NK-92 (cell line): ENCODE results near the gene MLEC.
"Not testable (repeated sequence)": the region's sequence is repeated elsewhere in the genome, so short reads cannot be mapped to it uniquely, and the experiment has no call there.

Experiments
- DNase-seq: peaks from one replicate; lab custom pipeline; 2025; ENCODE audit not compliant: unreplicated experiment; lab: John Stamatoyannopoulos, UW

MLEC gene

DNA sequence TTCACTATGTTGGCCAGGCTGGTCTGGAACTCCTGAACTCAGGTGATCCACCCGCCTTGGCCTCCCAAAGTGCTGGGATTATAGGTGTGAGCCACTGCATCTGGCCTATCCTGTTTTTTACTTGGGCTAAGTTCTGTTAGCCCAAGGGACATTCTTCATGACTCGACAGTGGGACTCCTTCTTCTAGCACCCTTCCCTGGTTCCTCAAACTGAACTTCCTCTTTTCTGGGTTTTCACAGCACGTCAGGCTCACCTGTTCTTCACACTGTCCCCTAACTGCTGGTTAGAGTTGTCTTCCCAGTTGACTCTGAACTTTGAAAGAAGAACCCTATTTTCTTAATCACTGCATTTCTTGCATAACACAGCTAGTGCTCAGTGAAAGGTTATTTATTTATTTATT, 24.1 kb upstream of the MLEC start:
- DNase-seq, result no peak

DNA sequence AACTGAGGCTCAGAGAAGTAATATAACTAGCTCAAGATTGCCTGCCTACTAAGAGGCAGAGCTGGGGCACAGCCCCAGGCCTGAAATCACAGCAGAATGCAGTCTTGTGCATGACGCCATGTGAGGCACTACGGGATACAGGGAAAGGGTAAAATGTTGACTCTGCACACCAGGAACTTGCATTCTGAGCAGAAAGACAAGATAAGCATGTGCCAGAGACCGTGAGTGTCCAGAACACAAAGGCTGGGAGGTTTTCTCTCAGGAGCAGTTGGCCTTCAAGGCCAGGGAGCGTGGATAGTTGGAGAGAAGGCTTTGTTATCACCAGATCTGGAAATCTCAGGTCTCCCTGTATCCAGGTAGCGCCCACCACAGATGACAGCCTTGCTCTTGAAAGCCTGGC, 23.2 kb upstream of the MLEC start:
- no peak for DNase-seq

- DNase-seq, result no peak
These were observed 20.2 kb upstream of the MLEC start for GRCh38 chr12:120666571-120667390.

GRCh38 chr12:120668091-120668867, 18.7 kb upstream of the MLEC start:
- no peak for DNase-seq

DNA sequence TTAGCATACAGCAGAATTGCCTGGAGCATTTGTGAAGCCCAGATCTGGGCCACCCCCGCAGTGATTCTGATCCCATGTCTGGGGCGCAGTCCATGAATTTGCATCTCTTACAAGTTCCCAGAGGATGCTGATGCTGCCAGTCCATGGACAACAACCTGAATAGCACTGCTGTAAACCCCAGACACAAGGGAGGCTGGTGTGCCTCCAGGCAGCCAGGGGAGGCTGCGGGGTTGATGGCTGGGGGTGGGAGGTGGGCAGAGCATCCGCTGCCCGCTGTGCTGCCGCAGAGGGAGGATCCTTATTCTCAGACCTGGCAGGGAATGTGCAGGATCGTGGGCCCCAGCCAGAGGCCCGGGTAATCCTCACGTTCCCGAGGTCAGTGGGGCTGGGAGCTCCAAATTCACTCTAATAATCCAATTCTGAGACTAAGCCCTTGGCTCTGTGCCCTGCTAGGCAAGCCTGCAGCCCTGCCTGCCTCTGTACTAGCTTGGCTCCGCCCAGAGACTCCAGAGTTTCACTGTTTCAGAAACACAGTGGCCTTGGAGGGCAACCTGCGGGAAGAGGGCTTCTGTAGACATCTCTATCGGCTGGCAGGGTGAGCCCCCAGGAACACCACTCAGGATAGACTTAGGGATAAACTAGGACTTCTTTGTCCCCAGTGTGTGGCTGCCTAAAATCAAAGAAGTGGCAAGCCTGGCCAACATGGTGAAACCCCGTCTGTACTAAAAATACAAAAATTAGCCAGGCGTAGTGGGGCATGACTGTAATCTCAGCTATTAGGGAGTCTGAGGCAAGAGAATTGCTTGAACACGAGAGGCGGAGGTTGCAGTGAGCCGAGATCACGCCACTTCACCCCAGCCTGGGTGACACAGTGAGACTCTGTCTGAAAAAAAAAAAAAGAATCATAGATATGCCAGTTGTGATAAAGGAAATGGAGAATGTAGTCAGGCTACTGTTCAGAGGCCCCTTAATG, 17.8 kb upstream of the MLEC start:
- DNase-seq, result no peak

DNA sequence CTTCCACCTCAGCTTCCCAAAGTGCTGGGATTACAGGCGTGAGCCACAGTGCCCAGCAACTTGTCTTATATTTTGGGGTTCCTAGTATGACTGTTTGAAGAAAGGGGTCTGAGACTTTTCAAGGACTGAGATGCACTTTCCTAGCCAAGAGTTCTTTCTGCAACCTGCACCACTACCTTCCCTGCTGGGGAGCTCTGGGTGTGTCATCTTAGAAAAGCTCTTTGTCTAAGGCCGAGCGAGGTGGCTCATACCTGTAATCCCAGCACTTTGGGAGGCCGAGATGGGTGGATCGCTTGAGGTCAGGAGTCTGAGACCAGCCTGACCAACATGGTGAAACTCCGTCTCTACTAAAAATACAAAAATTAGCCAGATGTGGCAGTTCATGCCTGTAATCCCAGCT, 16.7 kb upstream of the MLEC start:
- DNase-seq, result not testable (repeated sequence)

DNA sequence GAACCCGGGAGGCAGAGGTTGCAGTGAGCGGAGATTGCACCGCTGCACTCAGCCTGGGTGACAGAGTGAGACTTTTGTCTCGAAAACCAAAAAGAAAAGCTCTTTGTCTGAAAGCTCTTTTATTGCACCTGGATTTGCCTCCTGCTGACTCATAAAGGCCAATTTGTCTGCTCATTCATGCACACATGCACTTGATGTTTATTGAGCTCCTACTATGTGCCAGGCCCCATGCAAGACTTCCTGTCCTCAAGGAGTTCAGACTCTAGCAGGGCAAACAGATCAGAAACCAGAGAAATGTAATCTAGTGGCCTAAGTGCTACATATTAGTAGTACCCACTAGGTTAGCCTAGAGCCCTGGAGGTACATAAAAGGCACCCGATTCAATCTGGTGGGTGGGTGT, 16.3 kb upstream of the MLEC start:
- DNase-seq, result no peak

GRCh38 chr12:120674097-120674636, 12.8 kb upstream of the MLEC start:
- no peak for DNase-seq

DNA sequence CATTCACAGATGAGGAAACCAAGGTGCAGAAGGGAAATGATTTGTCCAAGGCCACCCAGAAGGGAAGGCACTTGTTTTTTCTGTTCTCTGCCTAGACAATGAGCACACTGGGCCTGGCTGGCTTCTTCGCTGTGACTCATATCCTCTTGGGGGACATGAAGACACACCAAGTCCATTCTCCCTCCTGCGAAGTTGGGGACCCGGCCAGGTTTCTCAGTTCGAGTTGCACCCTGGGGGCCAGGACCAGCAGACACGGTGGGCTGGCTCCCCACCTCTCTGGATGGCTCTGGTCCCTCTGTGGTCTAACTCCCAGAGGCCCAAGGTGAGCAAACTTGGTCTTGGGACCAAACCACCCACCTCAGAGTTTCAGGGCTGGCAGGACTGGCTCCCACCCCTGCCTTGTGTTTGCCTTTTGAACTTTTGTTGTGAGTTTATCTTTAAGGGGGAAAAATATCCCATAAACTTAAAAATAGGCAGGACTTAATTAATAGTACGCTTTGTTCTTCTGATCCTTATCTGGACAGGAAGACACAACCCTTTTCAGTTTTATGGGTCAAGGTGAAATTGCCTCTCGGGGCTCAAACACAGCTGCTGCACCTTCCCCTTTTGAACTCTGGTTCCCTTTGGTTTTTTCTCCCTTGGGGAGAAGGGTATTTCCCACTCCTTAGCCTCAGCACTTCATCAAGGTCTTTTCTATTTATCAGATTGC, 9.0 kb upstream of the MLEC start:
- DNase-seq, result no peak

- no peak for DNase-seq
These were observed 8.4 kb upstream of the MLEC start for GRCh38 chr12:120678572-120678971.

GRCh38 chr12:120680165-120680738, 6.7 kb upstream of the MLEC start:
- DNase-seq, result no peak

DNA sequence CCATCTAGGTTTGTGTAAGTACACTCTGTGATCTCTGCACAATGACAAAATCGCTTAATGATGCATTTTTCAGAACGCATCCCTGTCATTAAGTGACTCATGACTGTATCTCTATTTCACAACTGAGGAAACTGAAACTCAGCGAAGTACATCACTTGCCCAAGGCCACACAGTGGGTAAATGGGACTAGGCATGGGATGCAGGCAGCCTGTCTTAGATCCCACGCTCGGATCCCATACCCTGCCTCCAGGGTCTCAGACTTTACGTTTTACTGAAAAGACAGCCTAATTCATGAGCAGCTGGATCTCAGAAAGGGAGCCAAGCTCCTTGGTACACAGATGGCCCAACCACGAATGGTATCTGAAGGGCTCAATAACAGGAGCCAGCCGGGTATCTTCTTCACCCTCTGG, 2.4 kb upstream of the MLEC start:
- no peak for DNase-seq

DNA sequence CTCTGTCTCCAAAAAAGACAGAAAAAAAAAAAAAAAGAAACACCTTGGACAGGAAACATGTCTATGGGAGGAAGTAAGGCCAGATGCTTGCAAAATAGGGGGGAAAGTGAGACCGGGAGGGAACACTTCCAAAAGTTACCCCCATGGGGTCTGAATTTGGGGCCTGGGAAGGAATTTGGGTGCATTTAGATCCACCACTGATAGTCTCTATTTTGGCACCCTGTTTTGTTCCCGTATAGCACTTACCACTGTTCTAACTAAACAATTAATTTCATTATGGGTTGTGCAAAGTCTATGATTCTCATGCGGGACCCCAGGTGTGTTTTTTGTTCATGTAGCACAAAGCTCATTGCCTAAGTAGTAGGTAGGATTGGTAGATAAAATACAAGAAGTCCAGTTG, 1.4 kb upstream of the MLEC start:
- DNase-seq, result no peak

GRCh38 chr12:120686151-120686689, 729 bp upstream of the MLEC start:
- peak; percentile 79 for DNase-seq

- DNase-seq, result no peak
These were observed 785 bp downstream of the MLEC start for GRCh38 chr12:120687578-120688289.

DNA sequence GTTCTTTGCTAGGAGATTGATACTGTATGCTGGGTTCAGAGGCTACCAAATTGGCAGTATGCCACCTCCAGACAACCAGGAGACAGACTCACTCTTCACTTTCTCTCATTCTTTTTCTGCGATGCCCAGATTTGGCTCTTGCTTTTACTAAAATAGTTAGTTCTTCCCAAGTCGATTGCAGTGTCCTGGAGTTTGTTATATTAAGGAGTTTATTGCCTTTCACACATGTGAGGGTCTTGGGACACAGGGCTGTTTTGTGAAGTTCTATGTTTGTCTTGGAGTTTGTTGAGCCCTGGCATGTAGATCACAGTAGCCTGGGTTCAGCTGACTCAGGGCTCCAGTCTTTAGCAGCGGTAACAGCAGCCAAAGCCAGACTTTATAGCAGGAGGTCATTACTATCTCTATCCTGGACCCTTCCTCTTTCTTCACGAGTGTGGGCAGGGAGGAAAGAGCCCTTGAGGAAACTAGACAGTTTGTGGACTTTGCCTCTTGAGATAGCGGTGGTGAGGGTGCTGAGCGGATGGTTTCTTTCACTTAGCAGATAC, 1.6 kb downstream of the MLEC start:
- DNase-seq, result no peak

GRCh38 chr12:120689397-120690082, 2.6 kb downstream of the MLEC start:
- no peak for DNase-seq

DNA sequence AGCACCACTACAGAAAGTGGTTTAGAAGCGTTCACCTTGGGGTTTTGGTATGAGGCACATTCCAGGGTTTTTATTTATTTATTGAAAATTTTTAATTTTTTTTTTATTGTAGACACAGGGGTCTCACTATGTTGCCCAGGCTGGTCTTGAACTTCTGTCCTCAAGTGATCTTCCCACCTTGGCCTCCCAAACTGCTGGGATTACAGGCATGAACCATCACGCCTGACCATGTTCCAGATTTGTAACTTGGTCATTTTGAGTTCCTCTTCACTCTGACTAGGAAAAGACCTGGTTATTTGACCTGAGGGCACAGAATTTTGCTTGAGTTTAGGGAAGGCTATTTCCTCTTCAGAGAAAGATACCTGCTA, 3.1 kb downstream of the MLEC start:
- DNase-seq, result no peak
